HepG2 (cell line): ENCODE results near the gene GRM8. TPM values are rescaled to one million over a fixed set of nuclear protein-coding genes. Genes with fewer than 3 reads are reported as not detected.

Source experiments
- ATAC-seq: fragments of 200-7000 bp; cut with Tn5 transposase; 3 replicates; pipeline ENCODE4 v1.9.1; 2020; ENCODE audit warnings: mild to moderate bottlenecking, moderate library complexity
- BruUV-seq: library from RNA; stranded (reverse); fragments of 400-500 nt; replicated peaks from 2 replicates; lab custom pipeline; 2021; lab: Mats Ljungman, UMichigan
- CTCF ChIA-PET: fragments of 300-600 bp; formaldehyde crosslinking; extraction: SDS; loops from one replicate; lab custom pipeline; 2021; ENCODE audit warnings: low total read pairs, inconsistent platforms, low intra/inter-chr PET ratio; lab: Yijun Ruan, JAX
- POLR2A ChIA-PET: fragments of 350-600 bp; sonication (Branson Sonifier 250); formaldehyde crosslinking; loops from one replicate; lab custom pipeline; 2020; ENCODE audit warnings: antibody characterized with exemption, inconsistent platforms; lab: Yijun Ruan, JAX
- DNase-seq: peaks from one replicate; pipeline ENCODE4 v3.0.0-alpha.2; 2015; ENCODE audit warnings: low spot score
- FAIRE-seq: peaks from 3 replicates; lab custom pipeline; 2011; peaks lifted over from hg19 to GRCh38; lab: Jason Lieb, UNC
- H2AFZ ChIP-seq: one replicate; pipeline ENCODE4 v1.6.1; 2011; ENCODE audit warnings: low read length, inconsistent platforms
- H3K27ac ChIP-seq: fragments of 300-600 bp; 3 replicates; pipeline ENCODE4 v1.8.0; 2011; ENCODE audit warnings: mixed run types, mild to moderate bottlenecking, mixed read lengths, low read length, inconsistent platforms; ENCODE audit not compliant: insufficient read depth; ENCODE audit errors: extremely low read length
- H3K27me3 ChIP-seq, 2 experiments: fragments of 200-600 bp in 1 of 2; 2 replicates in 1 of 2; 3 replicates in 1 of 2; pipeline versions ENCODE4 v1.6.0 to v1.8.0; 2011; ENCODE audit warnings: low read length in 2 of 2, mild to moderate bottlenecking in 2 of 2, moderate library complexity in 2 of 2, inconsistent platforms in 1 of 2; ENCODE audit not compliant: insufficient read depth in 2 of 2, control insufficient read depth in 1 of 2
- H3K36me3 ChIP-seq, 2 experiments: fragments of 200-600 bp in 1 of 2; replicated peaks in 1 of 2; 2 replicates in 1 of 2; 3 replicates in 1 of 2; pipeline versions ENCODE4 v1.5.1 to v1.8.0; 2011; ENCODE audit warnings: low read length in 2 of 2, inconsistent platforms in 1 of 2; ENCODE audit not compliant: insufficient read depth in 2 of 2, control insufficient read depth in 1 of 2
- H3K4me1 ChIP-seq: 2 replicates; pipeline ENCODE4 v1.5.1; 2012; ENCODE audit warnings: low read length, inconsistent platforms; ENCODE audit not compliant: insufficient read depth
- H3K4me2 ChIP-seq: 2 replicates; pipeline ENCODE4 v1.6.0; 2011; ENCODE audit warnings: low read depth, low read length, inconsistent platforms
- H3K4me3 ChIP-seq, 3 experiments: fragments of 200-600 bp in 1 of 3; sonication (generic), shearing (Covaris generic) in 1 of 3; replicated peaks in 1 of 3; 2 replicates each; pipeline ENCODE4 v1.5.1; 2011 to 2016; ENCODE audit warnings: low read length in 3 of 3, inconsistent platforms in 2 of 3, low read depth in 2 of 3, mild to moderate bottlenecking in 2 of 3, control low read depth in 1 of 3, mixed read lengths in 1 of 3; ENCODE audit not compliant: insufficient read depth in 1 of 3
- H3K79me2 ChIP-seq: one replicate; pipeline ENCODE4 v1.6.1; 2011; ENCODE audit warnings: low read length, inconsistent platforms; ENCODE audit not compliant: insufficient read depth
- H3K9ac ChIP-seq: 2 replicates; pipeline ENCODE4 v1.6.0; 2011; ENCODE audit warnings: mild to moderate bottlenecking, low read depth, low read length, inconsistent platforms; ENCODE audit not compliant: insufficient read depth
- H3K9me3 ChIP-seq: 2 replicates; pipeline ENCODE4 v1.5.1; 2012; ENCODE audit warnings: mild to moderate bottlenecking, low read length
- H4K20me1 ChIP-seq: 2 replicates; pipeline ENCODE4 v1.6.0; 2011; ENCODE audit warnings: inconsistent platforms, mild to moderate bottlenecking, low read length, moderate library complexity; ENCODE audit not compliant: insufficient read depth
- ARNT ChIP-seq: fragments of 450-650 bp; IDR thresholded peaks from 2 replicates; pipeline ENCODE4 v1.6.1; 2017
- BCL3 ChIP-seq: sonication (generic); formaldehyde crosslinking; IDR thresholded peaks from 2 replicates; pipeline ENCODE4 v1.5.1; 2020; ENCODE audit warnings: mild to moderate bottlenecking, missing genetic modification reagents, moderate library complexity
- CHD2 ChIP-seq: IDR thresholded peaks from 2 replicates; pipeline ENCODE4 v1.6.1; 2011; ENCODE audit warnings: low read depth, low read length, improper control_type of control experiment
- FOXO1 ChIP-seq: sonication (generic); formaldehyde crosslinking; IDR thresholded peaks from 2 replicates; pipeline ENCODE4 v1.4.0; 2020; ENCODE audit warnings: missing genetic modification reagents
- IRX3 ChIP-seq: sonication (generic); formaldehyde crosslinking; IDR thresholded peaks from 2 replicates; pipeline ENCODE4 v1.8.1; 2023; ENCODE audit warnings: mild to moderate bottlenecking, low read depth, missing genetic modification reagents, borderline replicate concordance
- RELA ChIP-seq: sonication (generic); formaldehyde crosslinking; IDR thresholded peaks from 2 replicates; pipeline ENCODE4 v1.4.0; 2020; ENCODE audit warnings: missing genetic modification reagents
- SALL2 ChIP-seq: sonication (generic); formaldehyde crosslinking; IDR thresholded peaks from 2 replicates; pipeline ENCODE4 v1.8.1; 2023; ENCODE audit warnings: mild to moderate bottlenecking, missing genetic modification reagents, inconsistent platforms
- SRSF9 ChIP-seq: fragments of 200-400 bp; formaldehyde crosslinking; IDR thresholded peaks from 2 replicates; pipeline ENCODE4 v1.6.1; 2018; ENCODE audit warnings: borderline replicate concordance, mild to moderate bottlenecking, low read depth, low read length; ENCODE audit not compliant: insufficient read depth, poor library complexity, severe bottlenecking
- TEAD3 ChIP-seq: optimal IDR thresholded peaks from 2 replicates; pipeline ENCODE3; 2016; ENCODE audit warnings: borderline replicate concordance
- ZNF841 ChIP-seq: sonication (generic); formaldehyde crosslinking; IDR thresholded peaks from 2 replicates; pipeline ENCODE4 v1.8.1; 2023; ENCODE audit warnings: missing genetic modification reagents, borderline replicate concordance
- ZXDC ChIP-seq: sonication (generic); formaldehyde crosslinking; IDR thresholded peaks from 2 replicates; pipeline ENCODE4 v1.5.0; 2020; ENCODE audit warnings: mild to moderate bottlenecking, missing genetic modification reagents
- WGBS: methylation state at CpG from one replicate; pipeline ENCODE4 v1.1.6; 2017; ENCODE audit warnings: low lambda C conversion rate; 5-methylcytosine and 5-hydroxymethylcytosine counted together
- in situ Hi-C: cut with HindIII; loops from 2 replicates; pipeline ENCODE4 v1.10.0; 2017; ENCODE audit warnings: low pct_unique_long_range_greater_than_20kb; ENCODE audit not compliant: extremely low pct_ligation_motif_present
- intact Hi-C: fragments of 100-400 bp; cut with micrococcal nuclease; formaldehyde crosslinking; loops from one replicate; pipeline ENCODE4 v1.10.0; 2022; ENCODE audit not compliant: unreplicated experiment
- polyA plus RNA-seq, 8 experiments: library from polyadenylated mRNA; depleted of rRNA in 3 of 8; stranded (reverse) in 7 of 8; unstranded in 1 of 8; fragments of >200 nt; fragmentation: Illumina TruSeq in 4 of 8; extraction: Trizol in 4 of 8; gene quantifications; 2 replicates each; pipeline versions ENCODE4 v1.2.1 to v1.2.3, GENCODE V29; 2011 to 2016; ENCODE audit warnings: low read depth in 4 of 8, missing spikeins in 1 of 8, mixed read lengths in 1 of 8; ENCODE audit not compliant: insufficient read depth in 1 of 8
- total RNA-seq, 5 experiments: library from RNA; depleted of rRNA; stranded (reverse); fragments of >200 nt; fragmentation: Illumina TruSeq; extraction: Trizol; gene quantifications; 2 replicates each; pipeline ENCODE4 v1.2.3, GENCODE V29; 2016; ENCODE audit warnings: low read depth in 1 of 5
- TF ChIP-seq, protein P1 (sequence below): sonication (generic); formaldehyde crosslinking; IDR thresholded peaks from 2 replicates; pipeline ENCODE4 v1.4.0; 2020; ENCODE audit warnings: missing genetic modification reagents, mild to moderate bottlenecking, borderline replicate concordance
- TF ChIP-seq, protein P2 (sequence below), 2 experiments: sonication (generic) in 1 of 2; formaldehyde crosslinking in 1 of 2; IDR thresholded peaks; 2 replicates each; pipeline versions ENCODE4 v1.4.0 to v1.6.1; 2016 to 2020; ENCODE audit warnings: borderline replicate concordance in 1 of 2, low read depth in 1 of 2, mild to moderate bottlenecking in 1 of 2, missing genetic modification reagents in 1 of 2

The GRM8 gene
- total and polyA plus RNA-seq, 2 of the 13 experiments (the other 11 are each of a cell fraction or from before 2014, with no cell fraction given) = not detected

DNA sequence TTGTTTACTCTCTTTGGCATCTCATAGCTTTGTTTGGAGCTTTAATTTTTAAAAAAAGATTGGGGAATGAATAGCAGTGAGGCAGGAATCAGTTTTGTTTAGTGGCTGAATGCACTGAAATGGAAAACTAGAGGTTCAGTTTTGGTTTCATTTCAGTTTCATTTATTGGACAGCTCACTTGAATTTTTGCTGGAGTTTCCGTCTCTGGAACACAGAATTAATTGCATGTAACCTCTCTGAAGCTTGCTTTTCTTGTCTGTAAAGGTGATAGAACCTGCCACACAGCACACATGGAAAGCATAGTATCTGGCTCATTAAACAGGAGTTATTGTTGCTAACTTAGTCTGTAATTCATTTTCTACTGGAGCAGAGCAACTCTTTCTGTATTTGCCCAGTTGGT is 7.1 kb downstream of the GRM8 start:
- no peak for DNase-seq
- ATAC-seq = no peak
- H2AFZ ChIP-seq = no peak overlapping the region
- H3K36me3 ChIP-seq = no peaks in the 10 kb centered on the region
- H3K27ac ChIP-seq = no peak overlapping the region
- no peaks in the 10 kb centered on the region for H3K9me3 ChIP-seq
- H3K4me1 ChIP-seq = no peaks in the 10 kb centered on the region
- H4K20me1 ChIP-seq = no peaks in the 10 kb centered on the region
- FAIRE-seq = no peak
- BruUV-seq = no TSS peak
- CTCF ChIA-PET = no interaction called here
- TF ChIP-seq ZNF841 (CRISPR knock-in tag) (no peak), ARNT (no peak), IRX3 (CRISPR knock-in tag) (no peak), CHD2 (no peak), SRSF9 (no peak), TEAD3 (CRISPR knock-in tag) (no peak), FOXO1 (no peak), SALL2 (CRISPR knock-in tag) (no peak), BCL3 (no peak), ZXDC (no peak), RELA (CRISPR knock-in tag) (no peak)
- TF ChIP-seq, protein P1, sequence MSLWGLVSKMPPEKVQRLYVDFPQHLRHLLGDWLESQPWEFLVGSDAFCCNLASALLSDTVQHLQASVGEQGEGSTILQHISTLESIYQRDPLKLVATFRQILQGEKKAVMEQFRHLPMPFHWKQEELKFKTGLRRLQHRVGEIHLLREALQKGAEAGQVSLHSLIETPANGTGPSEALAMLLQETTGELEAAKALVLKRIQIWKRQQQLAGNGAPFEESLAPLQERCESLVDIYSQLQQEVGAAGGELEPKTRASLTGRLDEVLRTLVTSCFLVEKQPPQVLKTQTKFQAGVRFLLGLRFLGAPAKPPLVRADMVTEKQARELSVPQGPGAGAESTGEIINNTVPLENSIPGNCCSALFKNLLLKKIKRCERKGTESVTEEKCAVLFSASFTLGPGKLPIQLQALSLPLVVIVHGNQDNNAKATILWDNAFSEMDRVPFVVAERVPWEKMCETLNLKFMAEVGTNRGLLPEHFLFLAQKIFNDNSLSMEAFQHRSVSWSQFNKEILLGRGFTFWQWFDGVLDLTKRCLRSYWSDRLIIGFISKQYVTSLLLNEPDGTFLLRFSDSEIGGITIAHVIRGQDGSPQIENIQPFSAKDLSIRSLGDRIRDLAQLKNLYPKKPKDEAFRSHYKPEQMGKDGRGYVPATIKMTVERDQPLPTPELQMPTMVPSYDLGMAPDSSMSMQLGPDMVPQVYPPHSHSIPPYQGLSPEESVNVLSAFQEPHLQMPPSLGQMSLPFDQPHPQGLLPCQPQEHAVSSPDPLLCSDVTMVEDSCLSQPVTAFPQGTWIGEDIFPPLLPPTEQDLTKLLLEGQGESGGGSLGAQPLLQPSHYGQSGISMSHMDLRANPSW (CRISPR knock-in tag) = no peak
- TF ChIP-seq, protein P2, sequence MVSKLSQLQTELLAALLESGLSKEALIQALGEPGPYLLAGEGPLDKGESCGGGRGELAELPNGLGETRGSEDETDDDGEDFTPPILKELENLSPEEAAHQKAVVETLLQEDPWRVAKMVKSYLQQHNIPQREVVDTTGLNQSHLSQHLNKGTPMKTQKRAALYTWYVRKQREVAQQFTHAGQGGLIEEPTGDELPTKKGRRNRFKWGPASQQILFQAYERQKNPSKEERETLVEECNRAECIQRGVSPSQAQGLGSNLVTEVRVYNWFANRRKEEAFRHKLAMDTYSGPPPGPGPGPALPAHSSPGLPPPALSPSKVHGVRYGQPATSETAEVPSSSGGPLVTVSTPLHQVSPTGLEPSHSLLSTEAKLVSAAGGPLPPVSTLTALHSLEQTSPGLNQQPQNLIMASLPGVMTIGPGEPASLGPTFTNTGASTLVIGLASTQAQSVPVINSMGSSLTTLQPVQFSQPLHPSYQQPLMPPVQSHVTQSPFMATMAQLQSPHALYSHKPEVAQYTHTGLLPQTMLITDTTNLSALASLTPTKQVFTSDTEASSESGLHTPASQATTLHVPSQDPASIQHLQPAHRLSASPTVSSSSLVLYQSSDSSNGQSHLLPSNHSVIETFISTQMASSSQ (IDR thresholded peaks at IDR 0.05; ENCODE audit: low read depth) = no peak
- TF ChIP-seq, protein P2 (CRISPR knock-in tag; IDR thresholded peaks at IDR 0.05; ENCODE audit: borderline replicate concordance) = no peak
- H3K4me3 ChIP-seq = no peak overlapping the region
- H3K79me2 ChIP-seq = no peaks in the 10 kb centered on the region
- WGBS = 0% methylated on average over 1 of the region's 1 CpG
- POLR2A ChIA-PET = no interaction called here
- no peak overlapping the region for H3K4me2 ChIP-seq
- peaks cover 3 to 40% of the 10 kb centered on the region in 2 experiments; a peak in 3 of 5 replicates for H3K27me3 ChIP-seq
- in situ Hi-C loops (no loop called here), intact Hi-C loops (no loop called here)
- no peak overlapping the region for H3K9ac ChIP-seq
